ENCODE measurements around the gene LDHD.

The LDHD gene

GRCh38 chr16:75105306-75106061, 11.1 kb downstream of the LDHD start:
- Histone ChIP-seq H3K27me3 (ENCODE audit: insufficient read depth, poor library complexity, severe bottlenecking) (no peaks in the 10 kb centered on the region), H3K27ac (replicated peaks) (peak overlapping the region; percentile 74), H3K4me3 (replicated peaks; ENCODE audit: insufficient read depth, low read length) (no peak overlapping the region)
- TF ChIP-seq GABPA (IDR thresholded peaks at IDR 0.05; ENCODE audit: low read depth) = no peak
- TF ChIP-seq REST (IDR thresholded peaks at IDR 0.05; ENCODE audit: insufficient replicate concordance, low read depth) = no peak
- TF ChIP-seq POLR2AphosphoS5 (IDR thresholded peaks at IDR 0.05; ENCODE audit: low read depth) = 0 out of 2 replicates have a peak, but pooled peaks have one; percentile 15
- peak; percentile 51; the same call in 1 of the 2 replicates for TF ChIP-seq SPI1 (IDR thresholded peaks at IDR 0.05; ENCODE audit: borderline replicate concordance, low read depth)
- no peak for TF ChIP-seq CTCF (IDR thresholded peaks at IDR 0.05; ENCODE audit: insufficient read depth, low read length)
- peak; percentile 58 to 91 for DNase-seq (ENCODE audit: low read depth in 1 of 2, low spot score in 1 of 2)

- no peaks in the 10 kb centered on the region for H3K27me3 ChIP-seq (ENCODE audit: insufficient read depth, poor library complexity, severe bottlenecking)
- TF ChIP-seq REST (IDR thresholded peaks at IDR 0.05; ENCODE audit: insufficient replicate concordance, low read depth) = no peak
- no peak for TF ChIP-seq CTCF (IDR thresholded peaks at IDR 0.05; ENCODE audit: insufficient read depth, low read length)
- no peak for TF ChIP-seq GABPA (IDR thresholded peaks at IDR 0.05; ENCODE audit: low read depth)
- no peak for TF ChIP-seq SPI1 (IDR thresholded peaks at IDR 0.05; ENCODE audit: borderline replicate concordance, low read depth)
- no peak for TF ChIP-seq POLR2AphosphoS5 (IDR thresholded peaks at IDR 0.05; ENCODE audit: low read depth)
- no peak for DNase-seq (ENCODE audit: low read depth in 1 of 2, low spot score in 1 of 2)
- no peak overlapping the region for H3K4me3 ChIP-seq (replicated peaks; ENCODE audit: insufficient read depth, low read length)
- H3K27ac ChIP-seq (replicated peaks) = peak overlapping the region; percentile 74
These were observed 11.7 kb downstream of the LDHD start for GRCh38 chr16:75104836-75105235.

- TF ChIP-seq SPI1 (IDR thresholded peaks at IDR 0.05; ENCODE audit: borderline replicate concordance, low read depth) (no peak), REST (IDR thresholded peaks at IDR 0.05; ENCODE audit: insufficient replicate concordance, low read depth) (no peak), GABPA (IDR thresholded peaks at IDR 0.05; ENCODE audit: low read depth) (no peak), CTCF (IDR thresholded peaks at IDR 0.05; ENCODE audit: insufficient read depth, low read length) (no peak), POLR2AphosphoS5 (IDR thresholded peaks at IDR 0.05; ENCODE audit: low read depth) (no peak)
- Histone ChIP-seq H3K4me3 (replicated peaks; ENCODE audit: insufficient read depth, low read length) (no peak overlapping the region), H3K27me3 (ENCODE audit: insufficient read depth, poor library complexity, severe bottlenecking) (no peaks in the 10 kb centered on the region), H3K27ac (replicated peaks) (no peak overlapping the region)
- DNase-seq (ENCODE audit: low read depth in 1 of 2, low spot score in 1 of 2) = no peak
These were observed 12.6 kb downstream of the LDHD start for GRCh38 chr16:75103994-75104393.

Measured in HL-60 (cell line).